Nephron (organoid): Measurements from ENCODE around the gene LRRN4.
"Not testable (repeated sequence)": the region's sequence is repeated elsewhere in the genome, so short reads cannot be mapped to it uniquely, and the experiment has no call there.

Experiments used
- H3K27ac Mint-ChIP-seq, 3 experiments: 2 replicates each; pipeline ENCODE4 v1.8.0; 2020; ENCODE audit warnings: mixed read lengths in 3 of 3, mild to moderate bottlenecking in 2 of 3, moderate library complexity in 1 of 3
- H3K27me3 Mint-ChIP-seq: 2 replicates; pipeline ENCODE4 v1.8.0; 2021; ENCODE audit warnings: low read depth, mild to moderate bottlenecking, moderate library complexity, mixed read lengths
- H3K36me3 Mint-ChIP-seq: 2 replicates; pipeline ENCODE4 v1.8.0; 2020; ENCODE audit warnings: low read depth, mixed read lengths
- H3K4me1 Mint-ChIP-seq: 2 replicates; pipeline ENCODE4 v1.8.0; 2020; ENCODE audit warnings: mixed read lengths
- H3K4me3 Mint-ChIP-seq, 3 experiments: 2 replicates each; pipeline ENCODE4 v1.8.0; 2020; ENCODE audit warnings: mild to moderate bottlenecking in 3 of 3, mixed read lengths in 3 of 3, moderate library complexity in 2 of 3
- H3K9me3 Mint-ChIP-seq: 2 replicates; pipeline ENCODE4 v1.8.0; 2020; ENCODE audit warnings: mixed read lengths
- TF ChIP-seq, protein P1 (sequence below), 3 experiments: fragments of 200-600 bp; sonication (generic); IDR thresholded peaks; one replicate each; pipeline ENCODE4 v1.5.0; 2021; ENCODE audit warnings: antibody characterized with exemption in 3 of 3; ENCODE audit not compliant: unreplicated experiment in 3 of 3

LRRN4 gene

DNA sequence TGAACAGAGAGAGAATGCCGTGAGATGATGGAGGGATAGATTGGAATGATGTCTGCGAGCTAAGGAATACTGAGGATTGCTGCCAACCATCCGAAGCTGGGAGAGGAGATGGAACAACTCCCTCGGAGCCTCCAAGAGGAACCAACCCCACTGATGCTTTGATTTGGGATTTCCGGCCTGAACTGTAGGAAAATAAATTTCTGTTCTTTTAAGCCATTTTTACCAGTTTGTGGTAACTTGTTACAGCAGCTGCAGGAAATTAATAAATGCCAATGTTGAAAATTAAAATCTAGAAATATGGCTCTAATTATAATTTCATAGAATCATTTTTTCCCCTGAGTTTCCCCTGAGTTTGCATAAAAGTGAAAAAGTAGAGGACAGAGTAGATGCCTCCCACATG is 14.1 kb downstream of the LRRN4 start:
- TF ChIP-seq, protein P1, sequence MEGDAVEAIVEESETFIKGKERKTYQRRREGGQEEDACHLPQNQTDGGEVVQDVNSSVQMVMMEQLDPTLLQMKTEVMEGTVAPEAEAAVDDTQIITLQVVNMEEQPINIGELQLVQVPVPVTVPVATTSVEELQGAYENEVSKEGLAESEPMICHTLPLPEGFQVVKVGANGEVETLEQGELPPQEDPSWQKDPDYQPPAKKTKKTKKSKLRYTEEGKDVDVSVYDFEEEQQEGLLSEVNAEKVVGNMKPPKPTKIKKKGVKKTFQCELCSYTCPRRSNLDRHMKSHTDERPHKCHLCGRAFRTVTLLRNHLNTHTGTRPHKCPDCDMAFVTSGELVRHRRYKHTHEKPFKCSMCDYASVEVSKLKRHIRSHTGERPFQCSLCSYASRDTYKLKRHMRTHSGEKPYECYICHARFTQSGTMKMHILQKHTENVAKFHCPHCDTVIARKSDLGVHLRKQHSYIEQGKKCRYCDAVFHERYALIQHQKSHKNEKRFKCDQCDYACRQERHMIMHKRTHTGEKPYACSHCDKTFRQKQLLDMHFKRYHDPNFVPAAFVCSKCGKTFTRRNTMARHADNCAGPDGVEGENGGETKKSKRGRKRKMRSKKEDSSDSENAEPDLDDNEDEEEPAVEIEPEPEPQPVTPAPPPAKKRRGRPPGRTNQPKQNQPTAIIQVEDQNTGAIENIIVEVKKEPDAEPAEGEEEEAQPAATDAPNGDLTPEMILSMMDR (IDR thresholded peaks at IDR 0.05; ENCODE audit: unreplicated experiment in 3 of 3) = no peak
- no peak overlapping the region for H3K4me3 Mint-ChIP-seq
- no peaks in the 10 kb centered on the region for H3K9me3 Mint-ChIP-seq
- H3K36me3 Mint-ChIP-seq = peaks cover 56% of the 10 kb centered on the region
- H3K27me3 Mint-ChIP-seq = no peaks in the 10 kb centered on the region
- peaks cover 1% of the 10 kb centered on the region for H3K4me1 Mint-ChIP-seq
- no peak overlapping the region for H3K27ac Mint-ChIP-seq

DNA sequence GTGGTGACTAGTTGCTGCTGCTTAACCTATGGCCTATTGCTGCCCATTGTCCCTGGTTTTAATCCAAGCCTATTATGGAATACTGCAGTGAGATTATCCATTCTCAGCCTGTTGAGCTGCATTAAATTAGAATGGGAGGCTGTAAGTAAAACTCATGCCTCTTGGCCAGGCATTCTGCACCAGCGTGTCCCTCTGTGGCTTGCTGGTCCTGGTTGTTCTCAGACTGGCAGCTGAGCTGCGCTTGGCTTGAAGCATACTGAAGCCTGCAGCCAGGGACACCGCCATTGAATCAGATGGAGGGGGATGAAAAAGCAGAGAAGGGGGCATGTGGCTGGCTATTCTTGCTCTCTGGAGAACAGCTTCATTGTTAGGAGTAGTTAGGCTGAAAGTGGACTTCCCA is 15.6 kb downstream of the LRRN4 start:
- TF ChIP-seq, protein P1 (IDR thresholded peaks at IDR 0.05; ENCODE audit: unreplicated experiment in 3 of 3) = no peak
- no peak overlapping the region for H3K27ac Mint-ChIP-seq
- H3K36me3 Mint-ChIP-seq = peaks cover 59% of the 10 kb centered on the region
- H3K9me3 Mint-ChIP-seq = no peaks in the 10 kb centered on the region
- H3K4me3 Mint-ChIP-seq = no peak overlapping the region
- H3K27me3 Mint-ChIP-seq = no peaks in the 10 kb centered on the region
- peaks cover 13% of the 10 kb centered on the region for H3K4me1 Mint-ChIP-seq

DNA sequence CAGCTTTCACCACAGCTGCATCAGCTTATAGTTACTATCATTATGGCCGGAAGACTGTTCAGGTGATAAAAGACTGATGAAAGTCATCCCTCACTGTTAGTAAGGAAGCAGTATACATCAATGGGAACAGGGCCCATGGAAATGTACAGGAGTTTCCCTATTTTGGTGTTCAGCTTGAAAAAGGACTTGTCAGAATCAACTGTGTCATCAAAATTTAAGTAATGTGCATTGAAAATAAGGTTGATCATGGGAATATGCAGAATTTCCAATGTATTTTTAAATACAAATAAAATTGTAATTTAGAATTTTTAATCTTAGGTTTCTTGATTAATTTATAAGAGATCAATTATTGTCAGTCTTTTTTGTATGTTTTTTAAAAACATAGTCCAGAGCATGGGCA is 16.8 kb downstream of the LRRN4 start:
- TF ChIP-seq, protein P1 (IDR thresholded peaks at IDR 0.05; ENCODE audit: unreplicated experiment in 3 of 3) = no peak
- peaks cover 13% of the 10 kb centered on the region for H3K4me1 Mint-ChIP-seq
- no peaks in the 10 kb centered on the region for H3K27me3 Mint-ChIP-seq
- H3K27ac Mint-ChIP-seq = no peak overlapping the region
- peaks cover 60% of the 10 kb centered on the region for H3K36me3 Mint-ChIP-seq
- H3K4me3 Mint-ChIP-seq = no peak overlapping the region
- H3K9me3 Mint-ChIP-seq = no peaks in the 10 kb centered on the region

GRCh38 chr20:6036213-6036612 is 17.6 kb downstream of the LRRN4 start:
- Mint-ChIP-seq H3K4me1 (peaks cover 13% of the 10 kb centered on the region), H3K27ac (no peak overlapping the region), H3K4me3 (no peak overlapping the region), H3K27me3 (no peaks in the 10 kb centered on the region), H3K9me3 (no peaks in the 10 kb centered on the region), H3K36me3 (peaks cover 62% of the 10 kb centered on the region)
- TF ChIP-seq, protein P1 (IDR thresholded peaks at IDR 0.05; ENCODE audit: unreplicated experiment in 3 of 3) = no peak

GRCh38 chr20:6034134-6034969 is 19.5 kb downstream of the LRRN4 start:
- Mint-ChIP-seq H3K27me3 (no peaks in the 10 kb centered on the region), H3K4me3 (no peak overlapping the region), H3K36me3 (peaks cover 54% of the 10 kb centered on the region), H3K4me1 (peaks cover 13% of the 10 kb centered on the region), H3K27ac (peak overlapping the region; percentile 2 to 30 (median 3)), H3K9me3 (no peaks in the 10 kb centered on the region)
- TF ChIP-seq, protein P1 (IDR thresholded peaks at IDR 0.05; ENCODE audit: unreplicated experiment in 3 of 3) = no peak

- not testable (repeated sequence) for H3K27me3 Mint-ChIP-seq, H3K9me3 Mint-ChIP-seq, H3K27ac Mint-ChIP-seq, H3K4me3 Mint-ChIP-seq
- peaks cover 48% of the 10 kb centered on the region for H3K36me3 Mint-ChIP-seq
- peaks cover 15% of the 10 kb centered on the region for H3K4me1 Mint-ChIP-seq
Measured at GRCh38 chr20:6032907-6033306, 21.0 kb downstream of the LRRN4 start.
